GM10266 (cell line): ENCODE data around the gene PDZRN3.
A peak's percentile ranks its signal among the peaks of the same experiment; 100 is the strongest.

Experiments used
- DNase-seq: peaks from one replicate; pipeline ENCODE4 v3.0.0; 2012; ENCODE audit errors: extremely low spot score
- TF ChIP-seq, protein P1 (sequence below): IDR thresholded peaks from 2 replicates; pipeline ENCODE4 v1.5.1; 2012; ENCODE audit warnings: mild to moderate bottlenecking, low read depth; ENCODE audit not compliant: control insufficient read depth, insufficient read depth; ENCODE audit errors: missing control alignments

Gene PDZRN3

DNA sequence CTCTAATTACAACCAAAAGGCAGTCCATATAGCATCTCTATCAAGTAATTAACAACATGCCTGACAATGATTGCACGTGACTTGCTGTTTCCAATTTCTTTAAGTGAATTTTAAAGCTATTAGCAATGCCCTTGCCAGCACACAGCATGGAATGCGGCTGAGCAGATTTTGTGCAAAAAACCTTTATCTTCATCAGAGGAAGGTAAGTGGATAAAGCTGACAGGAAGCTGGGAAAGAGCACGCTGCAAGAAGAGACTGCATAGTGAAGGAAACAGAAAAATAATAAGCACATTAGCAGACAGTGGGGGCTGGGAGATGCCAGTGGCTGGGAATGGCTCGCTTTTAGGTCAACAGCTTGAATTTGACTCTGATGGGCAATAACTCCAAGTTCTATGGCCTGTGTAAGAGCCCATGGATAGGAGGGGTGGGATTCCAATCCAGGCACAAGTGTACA, 138.8 kb downstream of the PDZRN3 start:
- DNase-seq = no peak
- TF ChIP-seq, protein P1, sequence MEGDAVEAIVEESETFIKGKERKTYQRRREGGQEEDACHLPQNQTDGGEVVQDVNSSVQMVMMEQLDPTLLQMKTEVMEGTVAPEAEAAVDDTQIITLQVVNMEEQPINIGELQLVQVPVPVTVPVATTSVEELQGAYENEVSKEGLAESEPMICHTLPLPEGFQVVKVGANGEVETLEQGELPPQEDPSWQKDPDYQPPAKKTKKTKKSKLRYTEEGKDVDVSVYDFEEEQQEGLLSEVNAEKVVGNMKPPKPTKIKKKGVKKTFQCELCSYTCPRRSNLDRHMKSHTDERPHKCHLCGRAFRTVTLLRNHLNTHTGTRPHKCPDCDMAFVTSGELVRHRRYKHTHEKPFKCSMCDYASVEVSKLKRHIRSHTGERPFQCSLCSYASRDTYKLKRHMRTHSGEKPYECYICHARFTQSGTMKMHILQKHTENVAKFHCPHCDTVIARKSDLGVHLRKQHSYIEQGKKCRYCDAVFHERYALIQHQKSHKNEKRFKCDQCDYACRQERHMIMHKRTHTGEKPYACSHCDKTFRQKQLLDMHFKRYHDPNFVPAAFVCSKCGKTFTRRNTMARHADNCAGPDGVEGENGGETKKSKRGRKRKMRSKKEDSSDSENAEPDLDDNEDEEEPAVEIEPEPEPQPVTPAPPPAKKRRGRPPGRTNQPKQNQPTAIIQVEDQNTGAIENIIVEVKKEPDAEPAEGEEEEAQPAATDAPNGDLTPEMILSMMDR = no peak

DNA sequence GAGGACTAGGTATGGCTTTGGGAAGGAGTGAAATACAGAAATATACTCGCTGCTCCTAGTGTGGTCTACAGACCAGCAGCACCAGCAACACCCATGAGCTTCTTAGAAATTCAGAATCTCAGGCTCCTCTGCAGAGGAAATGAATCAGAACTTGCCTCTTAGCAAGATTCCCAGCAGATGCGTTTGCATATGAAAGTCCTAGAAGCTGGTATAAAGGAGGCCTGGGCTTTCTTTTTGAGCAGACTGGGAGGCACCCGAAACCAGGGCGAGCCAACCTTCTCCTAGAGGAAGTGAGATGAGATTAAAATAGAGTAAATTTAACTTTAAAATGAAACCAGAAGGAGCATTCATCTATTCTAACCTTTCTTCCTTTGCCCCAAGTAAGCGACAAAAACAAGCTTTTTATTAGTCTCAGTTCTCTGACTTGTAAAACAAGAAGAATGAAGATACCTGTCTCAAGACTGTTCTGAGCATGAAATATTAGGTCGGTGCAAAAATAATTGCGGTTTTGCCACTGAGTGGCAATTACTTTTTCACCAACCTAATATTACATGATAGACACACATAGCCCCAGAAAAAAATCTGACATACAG, 140.0 kb downstream of the PDZRN3 start:
- TF ChIP-seq, protein P1 = no peak
- DNase-seq = peak; percentile 20

DNA sequence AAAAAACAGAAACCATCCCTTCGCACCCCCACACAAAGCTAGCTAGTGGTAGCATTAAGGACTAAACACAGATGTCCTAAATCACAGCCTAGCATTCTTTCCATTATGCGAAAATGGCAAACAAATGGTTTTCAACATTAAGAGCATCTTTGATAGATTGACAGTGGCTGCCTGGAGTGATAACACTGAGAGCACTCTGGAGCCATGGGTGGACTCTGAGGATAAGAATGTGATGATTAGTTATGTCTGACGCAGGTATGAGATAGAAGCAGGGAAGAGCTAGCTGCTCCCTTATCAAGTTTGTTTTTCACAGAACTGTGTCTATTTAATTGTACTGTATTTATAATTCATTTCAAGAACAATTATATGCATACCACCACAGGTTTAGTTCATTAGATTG, 142.9 kb downstream of the PDZRN3 start:
- no peak for DNase-seq
- TF ChIP-seq, protein P1 = no peak

DNA sequence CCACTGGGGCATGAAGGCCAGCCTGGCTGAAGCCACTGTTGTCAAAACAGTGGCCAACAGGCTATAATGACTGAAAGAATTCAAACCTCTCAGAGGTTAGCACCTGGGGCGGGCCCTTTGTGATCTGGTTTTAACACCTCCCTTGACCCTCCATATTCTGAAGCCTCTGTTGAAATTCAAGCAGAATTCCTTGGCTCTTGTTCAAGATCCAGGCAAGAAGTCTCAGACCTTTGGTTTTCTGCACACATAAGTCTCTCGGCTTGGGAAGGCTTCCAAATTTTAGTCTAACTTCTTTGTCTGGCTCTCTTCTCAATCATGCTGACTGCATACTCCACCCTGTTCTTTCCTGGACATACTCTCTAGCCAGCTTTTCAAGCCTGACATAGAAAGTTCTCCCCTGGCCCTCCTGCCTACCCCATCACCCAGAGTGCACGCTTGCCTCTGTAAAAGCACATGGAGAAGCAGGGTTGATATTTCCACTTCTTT, 144.5 kb downstream of the PDZRN3 start:
- no peak for DNase-seq
- TF ChIP-seq, protein P1 = no peak

DNA sequence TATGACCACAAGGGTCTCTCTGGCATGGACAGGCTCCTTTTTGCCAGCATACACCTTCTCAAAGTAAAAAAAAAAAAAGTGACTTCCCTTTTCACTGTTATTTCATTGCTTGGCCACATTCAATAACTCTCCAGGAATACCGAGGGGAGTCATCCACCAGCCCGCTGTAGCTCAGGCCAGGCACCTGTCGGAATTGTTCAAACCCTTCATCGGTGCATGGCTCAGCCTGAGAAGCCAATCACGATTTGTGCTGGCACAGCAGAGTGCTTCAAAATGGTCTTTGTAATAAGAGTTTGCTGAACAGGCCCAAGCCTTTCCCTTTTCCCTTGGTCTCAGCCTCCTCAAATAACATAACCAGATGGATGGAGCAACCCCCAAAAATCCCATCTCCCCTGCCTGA, 145.4 kb downstream of the PDZRN3 start:
- TF ChIP-seq, protein P1 = no peak

DNA sequence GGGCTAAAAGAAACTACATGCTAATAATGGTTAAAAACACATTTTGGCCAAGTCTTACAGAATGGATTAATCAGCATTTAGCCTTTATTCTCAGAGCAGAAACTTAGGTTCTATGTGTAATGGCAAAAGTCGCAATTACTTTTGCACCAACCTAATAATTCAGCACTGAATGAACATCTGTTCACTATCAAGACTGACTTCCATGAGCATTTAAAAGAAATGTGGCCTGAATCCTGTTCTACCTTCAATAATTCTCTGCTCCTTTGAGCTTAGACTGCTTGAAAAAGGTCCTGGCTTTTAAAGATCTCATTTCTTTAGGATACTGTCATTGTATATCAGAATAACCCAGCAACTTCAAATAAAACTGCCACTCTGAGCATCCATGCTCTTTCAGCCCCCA, 145.9 kb downstream of the PDZRN3 start:
- no peak for DNase-seq

More for the DNA sequence above, 145.4 kb downstream of the PDZRN3 start:
- DNase-seq = no peak

DNA sequence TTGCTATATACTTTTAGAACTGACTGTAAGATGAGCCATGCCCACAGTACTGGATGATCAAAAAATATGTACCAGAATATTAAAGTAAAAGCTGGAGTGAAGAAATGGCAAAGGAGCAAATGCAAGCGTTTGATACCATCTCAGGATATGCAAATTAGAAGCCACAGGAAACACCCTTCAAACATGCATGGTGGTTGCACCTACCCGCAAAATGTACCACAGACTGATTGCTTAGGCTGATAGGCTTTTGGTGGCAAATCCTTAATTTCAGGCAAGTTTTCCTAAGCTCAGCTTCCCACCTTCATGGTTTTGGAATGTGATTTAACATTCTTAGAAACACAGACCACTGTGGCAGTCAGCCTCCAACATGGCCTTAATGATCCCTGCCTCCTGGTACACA, 149.0 kb downstream of the PDZRN3 start:
- TF ChIP-seq, protein P1 = no peak
- no peak for DNase-seq

More for the DNA sequence above, 145.9 kb downstream of the PDZRN3 start:
- TF ChIP-seq, protein P1 = no peak
